ENCODE measurements around the gene NDE1.

NDE1 gene

GRCh38 chr16:15729152-15729551 lies 79.1 kb downstream of the NDE1 start:
- no peaks in the 10 kb centered on the region for H4K20me1 ChIP-seq (ENCODE audit: low read depth, low read length)
- no peaks in the 10 kb centered on the region for H3F3A ChIP-seq (ENCODE audit: insufficient read depth)
- H3K27me3 ChIP-seq (ENCODE audit: low read length): no peaks in the 10 kb centered on the region
- H3K9me2 ChIP-seq (replicated peaks; ENCODE audit: insufficient read depth, low read length): no peaks in the 10 kb centered on the region
- H3K36me3 ChIP-seq (ENCODE audit: low read length): no peaks in the 10 kb centered on the region
- no peak overlapping the region for H2AFZ ChIP-seq (ENCODE audit: low read depth, low read length, severe bottlenecking)
- no peaks in the 10 kb centered on the region for H3K79me2 ChIP-seq (ENCODE audit: insufficient read depth, low read length)
- no peak for TF ChIP-seq EZH2phosphoT487 (conservative IDR thresholded peaks at IDR 0.05; ENCODE audit: low read length)
- TF ChIP-seq CTCF (IDR thresholded peaks at IDR 0.05; ENCODE audit: insufficient read depth, low read length, poor library complexity, severe bottlenecking): no peak
- no peaks in the 10 kb centered on the region for H3K9me3 ChIP-seq (ENCODE audit: insufficient read depth, low read length)
- H3K4me3 ChIP-seq (ENCODE audit: insufficient read depth, low read length, poor library complexity, severe bottlenecking): no peak overlapping the region
- no peak overlapping the region for H3K9ac ChIP-seq (ENCODE audit: low read length)
- H3K4me2 ChIP-seq (ENCODE audit: low read depth, low read length, poor library complexity, severe bottlenecking): no peak overlapping the region
- no peak overlapping the region for H3K27ac ChIP-seq (ENCODE audit: low read depth, low read length)

- H3K27ac ChIP-seq (ENCODE audit: low read depth, low read length): no peak overlapping the region
- no peaks in the 10 kb centered on the region for H4K20me1 ChIP-seq (ENCODE audit: low read depth, low read length)
- no peak overlapping the region for H3K4me3 ChIP-seq (ENCODE audit: insufficient read depth, low read length, poor library complexity, severe bottlenecking)
- TF ChIP-seq CTCF (IDR thresholded peaks at IDR 0.05; ENCODE audit: insufficient read depth, low read length, poor library complexity, severe bottlenecking) (no peak), EZH2phosphoT487 (conservative IDR thresholded peaks at IDR 0.05; ENCODE audit: low read length) (no peak)
- H3K36me3 ChIP-seq (ENCODE audit: low read length): no peaks in the 10 kb centered on the region
- H3K4me2 ChIP-seq (ENCODE audit: low read depth, low read length, poor library complexity, severe bottlenecking): no peak overlapping the region
- no peaks in the 10 kb centered on the region for H3K79me2 ChIP-seq (ENCODE audit: insufficient read depth, low read length)
- no peak overlapping the region for H2AFZ ChIP-seq (ENCODE audit: low read depth, low read length, severe bottlenecking)
- no peak overlapping the region for H3K9ac ChIP-seq (ENCODE audit: low read length)
- H3K9me2 ChIP-seq (replicated peaks; ENCODE audit: insufficient read depth, low read length): no peaks in the 10 kb centered on the region
- no peaks in the 10 kb centered on the region for H3K27me3 ChIP-seq (ENCODE audit: low read length)
- H3K9me3 ChIP-seq (ENCODE audit: insufficient read depth, low read length): no peaks in the 10 kb centered on the region
- no peaks in the 10 kb centered on the region for H3F3A ChIP-seq (ENCODE audit: insufficient read depth)
These were observed 82.4 kb downstream of the NDE1 start for GRCh38 chr16:15732416-15732815.

GRCh38 chr16:15735610-15736009 lies 85.6 kb downstream of the NDE1 start:
- H3K27ac ChIP-seq (ENCODE audit: low read depth, low read length): no peak overlapping the region
- H3K9ac ChIP-seq (ENCODE audit: low read length): no peak overlapping the region

More at GRCh38 chr16:15735610-15736009, 85.6 kb downstream of the NDE1 start:
- H4K20me1 ChIP-seq (ENCODE audit: low read depth, low read length): no peaks in the 10 kb centered on the region
- no peaks in the 10 kb centered on the region for H3K27me3 ChIP-seq (ENCODE audit: low read length)
- H3K79me2 ChIP-seq (ENCODE audit: insufficient read depth, low read length): no peaks in the 10 kb centered on the region
- H3K9me2 ChIP-seq (replicated peaks; ENCODE audit: insufficient read depth, low read length): no peaks in the 10 kb centered on the region
- no peak for TF ChIP-seq EZH2phosphoT487 (conservative IDR thresholded peaks at IDR 0.05; ENCODE audit: low read length)
- TF ChIP-seq CTCF (IDR thresholded peaks at IDR 0.05; ENCODE audit: insufficient read depth, low read length, poor library complexity, severe bottlenecking): no peak
- H3F3A ChIP-seq (ENCODE audit: insufficient read depth): no peaks in the 10 kb centered on the region
- H2AFZ ChIP-seq (ENCODE audit: low read depth, low read length, severe bottlenecking): no peak overlapping the region
- no peak overlapping the region for H3K4me2 ChIP-seq (ENCODE audit: low read depth, low read length, poor library complexity, severe bottlenecking)
- no peaks in the 10 kb centered on the region for H3K36me3 ChIP-seq (ENCODE audit: low read length)
- no peaks in the 10 kb centered on the region for H3K9me3 ChIP-seq (ENCODE audit: insufficient read depth, low read length)
- no peak overlapping the region for H3K4me3 ChIP-seq (ENCODE audit: insufficient read depth, low read length, poor library complexity, severe bottlenecking)
